Measurements from ENCODE around the gene KCNJ14.
"Not testable (repeated sequence)": the region's sequence is repeated elsewhere in the genome, so short reads cannot be mapped to it uniquely, and the experiment has no call there.

Gene KCNJ14

GRCh38 chr19:48487948-48488347 is 32.6 kb downstream of the KCNJ14 start:
- no peak for DNase-seq (ENCODE audit: low read depth in 3 of 3)

GRCh38 chr19:48488478-48488877 is 33.1 kb downstream of the KCNJ14 start:
- DNase-seq (ENCODE audit: low read depth in 3 of 3): not testable (repeated sequence)

GRCh38 chr19:48489608-48490216 is 34.3 kb downstream of the KCNJ14 start:
- peak; percentile 61 to 72 (median 66) for DNase-seq (ENCODE audit: low read depth in 3 of 3)

- peak in 1 of 3 experiments; percentile 59 for DNase-seq (ENCODE audit: low read depth in 3 of 3)
These were observed 35.8 kb downstream of the KCNJ14 start for GRCh38 chr19:48490981-48491792.

- no peak for DNase-seq (ENCODE audit: low read depth in 3 of 3)
These were observed 36.4 kb downstream of the KCNJ14 start for GRCh38 chr19:48491793-48492123.

GRCh38 chr19:48492925-48493717 is 37.7 kb downstream of the KCNJ14 start:
- peak; percentile 58 to 70 (median 62) for DNase-seq (ENCODE audit: low read depth in 3 of 3)

- no peak for DNase-seq (ENCODE audit: low read depth in 3 of 3)
These were observed 38.5 kb downstream of the KCNJ14 start for GRCh38 chr19:48493718-48494401.

- no peak for DNase-seq (ENCODE audit: low read depth in 3 of 3)
These were observed 40.0 kb downstream of the KCNJ14 start for GRCh38 chr19:48495396-48495795.

GRCh38 chr19:48496959-48497727 is 41.8 kb downstream of the KCNJ14 start:
- DNase-seq (ENCODE audit: low read depth in 3 of 3): no peak

GRCh38 chr19:48497728-48498594 is 42.6 kb downstream of the KCNJ14 start:
- no peak for DNase-seq (ENCODE audit: low read depth in 3 of 3)

GRCh38 chr19:48498595-48499311 is 43.4 kb downstream of the KCNJ14 start:
- DNase-seq (ENCODE audit: low read depth in 3 of 3): no peak

GRCh38 chr19:48499316-48500090 is 44.1 kb downstream of the KCNJ14 start:
- DNase-seq (ENCODE audit: low read depth in 3 of 3): no peak

- no peak for DNase-seq (ENCODE audit: low read depth in 3 of 3)
These were observed 45.6 kb downstream of the KCNJ14 start for GRCh38 chr19:48500830-48501493.

- DNase-seq (ENCODE audit: low read depth in 3 of 3): peak in 2 of 3 experiments; percentile 51 to 57
These were observed 46.3 kb downstream of the KCNJ14 start for GRCh38 chr19:48501494-48502349.

GRCh38 chr19:48502350-48503018 is 47.1 kb downstream of the KCNJ14 start:
- DNase-seq (ENCODE audit: low read depth in 3 of 3): no peak

GRCh38 chr19:48506138-48506733 is 50.9 kb downstream of the KCNJ14 start:
- no peak for DNase-seq (ENCODE audit: low read depth in 3 of 3)
